Suppressor macrophage (primary cell): Measurements from ENCODE around the gene RHBDD3.

Source experiments
- DNase-seq, 4 experiments: peaks; one replicate each; pipeline ENCODE4 v3.0.0-alpha.2; 2020 to 2022

RHBDD3 gene

GRCh38 chr22:29306175-29306834, 38.5 kb upstream of the RHBDD3 start, which contains the start of gene GAS2L1:
TSS of gene GAS2L1 (plus strand) at chr22:29306650. CDS start at chr22:29308106, 1,456 bp downstream.
- DNase-seq = peak; percentile 74 to 91 (median 84)

DNA sequence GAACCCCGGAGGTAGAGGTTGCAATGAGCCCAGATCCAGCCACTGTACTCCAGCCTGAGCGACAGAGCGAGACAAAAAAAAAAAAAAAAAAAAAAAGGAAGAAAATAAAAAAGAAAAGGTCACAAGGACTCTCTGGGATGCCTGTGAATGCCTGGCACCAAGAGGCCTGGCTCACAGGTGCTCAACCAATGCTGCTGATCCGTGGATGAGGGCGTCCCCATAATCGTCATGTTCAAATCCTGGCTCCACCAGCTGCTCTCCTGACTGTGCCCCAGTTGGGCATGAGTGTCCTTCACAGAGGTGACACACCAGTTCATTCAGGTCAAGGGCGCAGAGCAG, 38.0 kb upstream of the RHBDD3 start:
- no peak for DNase-seq

GRCh38 chr22:29302681-29303465, 35.1 kb upstream of the RHBDD3 start:
- DNase-seq = peak; percentile 32 to 67 (median 53)

DNA sequence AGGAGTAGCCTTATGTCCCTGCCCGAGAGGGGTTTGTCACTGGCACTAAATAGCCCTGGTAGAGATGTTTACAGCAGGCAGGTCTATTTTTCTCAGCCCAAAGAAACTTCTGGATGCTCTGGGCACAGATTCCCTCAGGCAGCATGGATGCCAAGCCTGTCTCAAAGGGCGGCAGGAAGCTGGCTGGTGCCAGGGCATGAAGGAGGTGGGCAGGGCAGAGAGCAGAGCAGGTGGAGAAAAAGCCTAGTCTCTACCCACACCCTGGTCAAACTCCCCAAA, 34.6 kb upstream of the RHBDD3 start:
- no peak for DNase-seq

DNA sequence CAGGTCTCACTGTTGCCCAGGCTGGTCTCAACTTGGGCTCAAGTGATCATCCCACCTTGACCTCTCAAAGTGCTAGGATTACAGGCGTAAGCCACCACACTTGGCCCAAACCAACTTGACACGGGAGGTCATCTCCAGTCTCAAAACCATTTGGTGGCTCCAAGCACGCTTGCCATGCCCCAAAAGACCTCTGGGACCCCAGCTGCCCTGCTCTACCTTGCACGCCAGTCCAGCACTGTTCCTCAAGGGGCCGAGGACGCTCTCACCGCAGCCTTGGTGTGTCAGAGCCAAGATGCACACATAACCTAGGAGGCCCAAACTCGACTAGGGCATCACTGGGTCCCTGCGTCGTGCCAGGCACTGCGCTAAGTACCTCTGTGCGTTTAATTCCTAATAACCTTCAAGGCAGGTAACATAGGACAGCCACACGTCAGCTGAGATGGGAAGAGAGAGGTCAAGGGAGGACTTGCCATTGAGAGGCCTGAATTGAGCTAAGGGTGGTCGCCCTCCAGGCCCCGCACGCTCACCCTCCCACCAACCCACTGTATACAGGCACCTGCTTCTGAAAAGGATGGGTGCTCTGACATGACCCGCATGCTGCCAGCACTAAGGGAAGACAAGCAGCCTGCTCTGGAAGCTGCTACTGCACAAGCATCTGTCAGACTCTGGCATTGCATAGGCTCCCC, 34.1 kb upstream of the RHBDD3 start:
- DNase-seq = no peak

DNA sequence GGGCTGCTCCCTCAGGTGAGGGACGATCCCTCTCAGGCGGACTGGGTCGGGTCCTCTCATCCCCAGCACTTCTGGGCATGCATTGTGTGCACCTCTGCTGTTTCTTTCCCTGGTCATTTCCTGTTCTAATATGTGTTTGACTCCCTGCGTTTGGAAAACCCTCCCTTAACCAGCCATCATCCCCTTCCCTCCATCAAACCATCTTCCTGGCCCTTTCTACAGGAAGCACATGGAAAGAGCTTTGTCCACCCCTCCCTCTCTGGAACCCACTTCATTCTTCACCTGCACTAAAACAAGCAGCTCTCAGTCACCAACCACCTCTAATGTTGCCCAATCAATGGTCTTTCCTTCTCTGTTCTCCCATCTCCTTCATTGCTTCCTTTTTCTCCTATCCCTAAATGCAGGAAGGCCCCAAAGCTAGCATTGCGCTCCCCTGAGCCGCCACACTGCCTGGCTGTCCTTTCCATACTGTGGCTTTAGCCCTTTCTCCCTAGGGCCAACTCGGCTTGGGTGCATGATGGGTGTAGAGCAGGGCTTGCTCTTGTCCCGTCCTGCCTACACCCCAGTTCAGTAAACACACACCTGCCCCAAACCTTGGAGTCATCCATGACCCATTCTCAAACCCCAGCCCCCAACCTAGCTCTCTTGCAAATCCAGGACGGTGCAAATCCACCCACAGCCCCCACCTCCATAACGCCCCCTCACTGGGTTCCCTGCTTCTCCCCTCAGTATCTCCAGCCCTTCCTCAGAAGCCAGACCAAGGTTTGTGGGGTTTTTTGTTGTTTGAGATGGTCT, 33.2 kb upstream of the RHBDD3 start:
- no peak for DNase-seq

GRCh38 chr22:29300467-29300806, 32.7 kb upstream of the RHBDD3 start:
- DNase-seq = no peak

GRCh38 chr22:29299136-29299900, 31.5 kb upstream of the RHBDD3 start:
- DNase-seq = no peak

- DNase-seq = no peak
These were observed 30.9 kb upstream of the RHBDD3 start for GRCh38 chr22:29298641-29299040.

- DNase-seq = no peak
These were observed 24.6 kb upstream of the RHBDD3 start for GRCh38 chr22:29292379-29292778.

DNA sequence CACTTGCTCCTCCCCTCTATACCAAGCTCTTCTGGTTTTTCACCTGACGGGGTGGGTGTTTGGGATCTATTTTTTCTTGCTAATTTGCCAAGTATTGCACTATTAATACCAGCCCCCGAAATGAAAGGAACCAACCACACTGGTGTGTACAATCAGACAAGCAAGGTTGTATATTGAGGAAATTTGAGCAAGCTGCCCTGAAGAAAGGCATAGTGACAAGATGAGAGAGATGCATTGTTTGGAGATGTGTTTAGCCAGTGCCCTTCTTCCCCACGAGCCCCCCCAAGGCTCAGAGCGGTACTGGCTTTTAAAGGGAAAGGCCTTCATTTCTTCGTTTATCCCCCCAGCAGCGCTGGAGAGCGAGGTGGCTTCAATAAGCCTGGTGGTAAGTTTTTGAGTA, 23.4 kb upstream of the RHBDD3 start:
- DNase-seq = no peak

DNA sequence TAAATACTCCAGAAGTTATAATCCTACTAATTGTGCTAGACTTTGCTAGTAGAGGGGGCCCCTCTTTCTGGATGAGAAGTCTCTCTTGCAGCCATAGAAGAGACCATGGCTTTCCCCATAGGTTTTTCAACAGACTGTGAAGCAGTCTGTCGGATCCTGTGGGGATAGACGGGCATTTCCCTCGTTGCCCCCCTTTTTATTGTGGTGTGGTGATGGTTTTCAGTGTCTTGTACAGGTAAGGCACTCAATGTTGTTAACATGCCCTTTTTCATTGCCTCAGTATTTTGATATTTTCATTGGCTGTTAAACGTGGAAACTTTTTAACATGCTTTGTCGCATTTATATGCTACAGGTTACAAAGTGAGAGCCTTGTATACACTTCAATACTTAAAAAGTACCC, 22.3 kb upstream of the RHBDD3 start:
- DNase-seq = no peak

- DNase-seq = no peak
These were observed 21.1 kb upstream of the RHBDD3 start for GRCh38 chr22:29288837-29289236.

DNA sequence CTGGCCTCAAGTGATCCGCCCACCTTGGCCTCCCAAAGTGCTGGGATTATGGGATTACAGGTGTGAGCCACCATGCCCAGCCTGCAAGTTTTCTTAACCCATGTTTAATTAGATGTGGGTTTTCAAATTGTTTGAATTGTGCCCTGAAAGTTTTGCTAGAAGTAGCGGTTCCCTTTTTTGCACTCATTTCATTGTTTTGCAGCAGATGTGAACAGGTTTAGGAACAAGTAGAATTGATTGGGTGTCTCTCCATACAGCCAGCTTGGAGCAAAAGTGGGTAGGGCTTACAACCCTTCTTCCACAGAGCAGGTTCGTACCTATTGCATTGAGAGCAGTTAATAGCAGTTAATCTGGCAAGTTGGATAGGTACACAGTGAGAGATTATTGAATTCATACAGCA, 16.4 kb upstream of the RHBDD3 start:
- no peak for DNase-seq

DNA sequence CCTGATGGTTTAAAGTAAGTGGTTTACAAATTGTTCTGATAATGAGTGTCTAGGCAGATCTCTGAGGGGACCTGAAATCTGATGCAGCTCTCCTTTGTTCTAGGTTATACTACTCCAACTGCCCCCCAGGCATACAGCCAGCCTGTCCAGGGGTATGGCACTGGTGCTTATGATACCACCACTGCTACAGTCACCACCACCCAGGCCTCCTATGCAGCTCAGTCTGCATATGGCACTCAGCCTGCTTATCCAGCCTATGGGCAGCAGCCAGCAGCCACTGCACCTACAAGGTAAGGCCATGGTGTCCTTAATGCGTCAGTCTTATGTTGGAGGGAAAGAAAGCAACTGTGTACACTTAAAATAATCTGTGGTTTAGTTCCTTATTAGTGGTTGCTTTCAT, 10.1 kb upstream of the RHBDD3 start:
- no peak for DNase-seq

- DNase-seq = no peak
These were observed 8.2 kb upstream of the RHBDD3 start for GRCh38 chr22:29275819-29276565.

- DNase-seq = no peak
These were observed 7.4 kb upstream of the RHBDD3 start for GRCh38 chr22:29275167-29275566.

GRCh38 chr22:29272624-29273023, 4.8 kb upstream of the RHBDD3 start:
- DNase-seq = no peak

GRCh38 chr22:29270475-29271271, 2.9 kb upstream of the RHBDD3 start:
- DNase-seq = peak in 2 of 4 experiments; percentile 40 to 49

GRCh38 chr22:29269731-29270474, 2.1 kb upstream of the RHBDD3 start:
- DNase-seq = peak in 3 of 4 experiments; percentile 18 to 32 (median 21)
